Fibroblast of lung (primary cell): ENCODE measurements around the gene PTPRE.

ENCODE experiments used
- CTCF ChIP-seq, 2 donors: IDR thresholded peaks in 1 of 2; conservative IDR thresholded peaks in 1 of 2; 1 replicate in 1 of 2; 2 replicates in 1 of 2; pipeline ENCODE4 v1.5.1; 2011 to 2012; ENCODE audit warnings: low read length in 2 of 2, control low read depth in 1 of 2, inconsistent platforms in 1 of 2, low read depth in 1 of 2, mild to moderate bottlenecking in 1 of 2
- EZH2 ChIP-seq: IDR thresholded peaks from 2 replicates; pipeline ENCODE4 v1.5.1; 2012; ENCODE audit warnings: low read length, control low read depth, mild to moderate bottlenecking; ENCODE audit errors: missing control alignments

DNA sequence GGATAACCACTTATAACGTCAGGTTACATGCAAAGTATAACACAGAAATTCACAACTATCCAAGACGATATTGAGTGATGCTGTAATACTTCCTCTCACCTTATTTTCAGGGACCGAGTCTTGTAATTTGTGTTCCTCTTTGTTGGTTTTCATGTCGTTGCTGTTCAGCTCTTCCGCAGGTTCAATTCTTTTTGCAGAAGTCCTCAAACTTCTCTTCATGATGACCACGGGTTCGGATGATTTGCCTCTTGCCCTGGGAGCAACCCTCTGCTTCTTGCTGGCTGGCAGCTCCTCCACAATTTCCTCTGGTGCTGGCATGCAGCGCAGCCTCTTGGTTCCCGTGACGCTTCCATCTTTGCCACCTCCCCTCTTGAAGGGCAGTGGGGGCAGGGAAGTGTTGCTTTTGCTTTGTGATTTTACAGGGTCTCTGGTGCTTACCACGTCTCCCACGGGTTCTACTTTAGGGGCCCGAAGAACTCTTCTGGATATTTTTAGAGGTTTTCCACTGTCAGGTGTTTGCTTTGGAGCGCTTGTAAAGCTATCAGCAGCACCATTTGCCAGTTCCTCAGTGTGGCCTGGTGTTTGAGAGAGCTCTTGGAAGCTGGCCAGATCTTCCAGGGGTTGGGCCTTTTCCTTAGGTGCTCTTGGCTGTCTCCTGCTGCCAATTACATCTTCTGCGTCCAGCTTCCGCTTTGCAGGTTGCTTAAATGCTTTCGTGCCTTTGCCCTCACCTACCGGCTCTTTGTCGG is 195.8 kb downstream of the PTPRE start:
- TF ChIP-seq CTCF (conservative IDR thresholded peaks at IDR 0.05 in 1 of 2, IDR thresholded peaks at IDR 0.05 in 1 of 2; ENCODE audit: low read depth in 1 of 2, low read length in 2 of 2) (no peak), EZH2 (no peak)
